H9 (cell line): ENCODE results near the gene OR9Q1. TPM values are rescaled to one million over a fixed set of nuclear protein-coding genes. Genes with fewer than 3 reads are reported as not detected.

Experiments used
- DNase-seq: peaks from one replicate; pipeline ENCODE4 v3.0.0-alpha.2; 2017
- H2AFZ ChIP-seq: one replicate; pipeline ENCODE4 v1.6.1; 2013; ENCODE audit warnings: mild to moderate bottlenecking, low read length, control low read depth, moderate library complexity
- H2AK5ac ChIP-seq: 2 replicates; pipeline ENCODE4 v1.6.1; 2013; ENCODE audit warnings: low read length, control low read depth, mixed read lengths; ENCODE audit not compliant: insufficient read length
- H2BK120ac ChIP-seq: one replicate; pipeline ENCODE4 v1.6.1; 2013; ENCODE audit warnings: low read depth, mild to moderate bottlenecking, low read length, control low read depth, inconsistent platforms; ENCODE audit not compliant: poor library complexity, severe bottlenecking
- H2BK12ac ChIP-seq: 2 replicates; pipeline ENCODE4 v1.6.1; 2013; ENCODE audit warnings: low read length, control low read depth, mixed read lengths, low read depth; ENCODE audit not compliant: insufficient read length
- H2BK15ac ChIP-seq: 2 replicates; pipeline ENCODE4 v1.6.1; 2013; ENCODE audit warnings: low read depth, low read length, control low read depth
- H2BK20ac ChIP-seq: one replicate; pipeline ENCODE4 v1.6.1; 2013; ENCODE audit warnings: low read depth, mild to moderate bottlenecking, low read length, control low read depth, inconsistent platforms; ENCODE audit not compliant: poor library complexity, severe bottlenecking
- H2BK5ac ChIP-seq: 2 replicates; pipeline ENCODE4 v1.6.1; 2013; ENCODE audit warnings: low read length, control low read depth, mixed read lengths; ENCODE audit not compliant: insufficient read length
- H3K14ac ChIP-seq: 2 replicates; pipeline ENCODE4 v1.6.1; 2013; ENCODE audit warnings: low read length, control low read depth; ENCODE audit not compliant: insufficient read depth
- H3K18ac ChIP-seq: 2 replicates; pipeline ENCODE4 v1.6.1; 2013; ENCODE audit warnings: low read depth, mild to moderate bottlenecking, mixed read lengths, low read length, control low read depth; ENCODE audit not compliant: insufficient read length
- H3K23ac ChIP-seq: 2 replicates; pipeline ENCODE4 v1.6.1; 2013; ENCODE audit warnings: low read length, control low read depth, mixed read lengths, low read depth; ENCODE audit not compliant: insufficient read length
- H3K23me2 ChIP-seq: 2 replicates; pipeline ENCODE4 v1.6.1; 2013; ENCODE audit warnings: low read depth, mild to moderate bottlenecking, mixed read lengths, low read length, control low read depth; ENCODE audit not compliant: insufficient read length, poor library complexity, severe bottlenecking
- H3K27ac ChIP-seq: 2 replicates; pipeline ENCODE4 v1.5.1; 2013; ENCODE audit warnings: low read length, control low read depth, mixed read lengths, low read depth; ENCODE audit not compliant: insufficient read length
- H3K27me3 ChIP-seq: 2 replicates; pipeline ENCODE4 v1.6.1; 2013; ENCODE audit warnings: low read length, control low read depth, inconsistent platforms; ENCODE audit not compliant: insufficient read depth
- H3K4ac ChIP-seq: 2 replicates; pipeline ENCODE4 v1.6.1; 2013; ENCODE audit warnings: low read depth, mild to moderate bottlenecking, control low read depth, inconsistent platforms, low read length, moderate library complexity
- H3K4me1 ChIP-seq: 2 replicates; pipeline ENCODE4 v1.6.1; 2013; ENCODE audit warnings: low read length, control low read depth, inconsistent platforms; ENCODE audit not compliant: insufficient read depth
- H3K4me2 ChIP-seq: 2 replicates; pipeline ENCODE4 v1.6.1; 2013; ENCODE audit warnings: low read length, control low read depth, mixed read lengths; ENCODE audit not compliant: insufficient read length, insufficient read depth
- H3K56ac ChIP-seq: 2 replicates; pipeline ENCODE4 v1.6.1; 2013; ENCODE audit warnings: low read depth, mild to moderate bottlenecking, mixed read lengths, low read length, control low read depth; ENCODE audit not compliant: insufficient read length
- H3K79me1 ChIP-seq: 2 replicates; pipeline ENCODE4 v1.6.1; 2013; ENCODE audit warnings: low read depth, mild to moderate bottlenecking, moderate library complexity, low read length, control low read depth, inconsistent platforms; ENCODE audit not compliant: insufficient read depth, poor library complexity, severe bottlenecking
- H3K79me2 ChIP-seq: 2 replicates; pipeline ENCODE4 v1.6.1; 2013; ENCODE audit warnings: low read length, control low read depth, inconsistent platforms; ENCODE audit not compliant: insufficient read depth
- H3K9ac ChIP-seq: 2 replicates; pipeline ENCODE4 v1.6.1; 2013; ENCODE audit warnings: low read length, control low read depth, mixed read lengths; ENCODE audit not compliant: insufficient read length; ENCODE audit errors: extremely low read depth
- H3K9me3 ChIP-seq: one replicate; pipeline ENCODE4 v1.6.1; 2013; ENCODE audit warnings: low read depth, low read length, inconsistent platforms; ENCODE audit not compliant: control insufficient read depth
- H3T11ph ChIP-seq: one replicate; pipeline ENCODE4 v1.6.1; 2013; ENCODE audit warnings: mild to moderate bottlenecking, low read length, control low read depth, inconsistent platforms
- H4K20me1 ChIP-seq: one replicate; pipeline ENCODE4 v1.6.1; 2013; ENCODE audit not compliant: control insufficient read depth, insufficient read length, insufficient read depth
- H4K5ac ChIP-seq: 2 replicates; pipeline ENCODE4 v1.6.1; 2013; ENCODE audit warnings: low read depth, mild to moderate bottlenecking, mixed read lengths, low read length, control low read depth; ENCODE audit not compliant: insufficient read length
- H4K8ac ChIP-seq: replicated peaks from 2 replicates; pipeline ENCODE4 v1.6.1; 2013; ENCODE audit warnings: low read length, control low read depth, mixed read lengths, low read depth; ENCODE audit not compliant: insufficient read length
- H4K91ac ChIP-seq: 2 replicates; pipeline ENCODE4 v1.6.1; 2013; ENCODE audit warnings: low read depth, mild to moderate bottlenecking, moderate library complexity, mixed read lengths, low read length, control low read depth; ENCODE audit not compliant: insufficient read length
- H3K27ac Mint-ChIP-seq, 3 experiments: 2 replicates in 2 of 3; 3 replicates in 1 of 3; pipeline ENCODE4 v1.8.0; 2020 to 2021; ENCODE audit warnings: mixed read lengths in 3 of 3, mild to moderate bottlenecking in 1 of 3, moderate library complexity in 1 of 3
- H3K27me3 Mint-ChIP-seq: 2 replicates; pipeline ENCODE4 v1.8.0; 2021; ENCODE audit warnings: low read depth, mild to moderate bottlenecking, moderate library complexity, mixed read lengths
- H3K36me3 Mint-ChIP-seq, 3 experiments: 2 replicates in 2 of 3; 3 replicates in 1 of 3; pipeline ENCODE4 v1.8.0; 2020 to 2021; ENCODE audit warnings: low read depth in 3 of 3, mixed read lengths in 3 of 3; ENCODE audit not compliant: insufficient read depth in 1 of 3
- H3K4me1 Mint-ChIP-seq, 2 experiments: 2 replicates each; pipeline ENCODE4 v1.8.0; 2020; ENCODE audit warnings: mixed read lengths in 2 of 2
- H3K4me3 Mint-ChIP-seq, 2 experiments: 2 replicates in 1 of 2; 3 replicates in 1 of 2; pipeline ENCODE4 v1.8.0; 2020 to 2021; ENCODE audit warnings: mild to moderate bottlenecking in 2 of 2, mixed read lengths in 2 of 2, moderate library complexity in 1 of 2
- H3K9me3 Mint-ChIP-seq, 2 experiments: 2 replicates in 1 of 2; 3 replicates in 1 of 2; pipeline ENCODE4 v1.8.0; 2020; ENCODE audit warnings: mild to moderate bottlenecking in 2 of 2, mixed read lengths in 2 of 2, moderate library complexity in 1 of 2
- CTCF ChIP-seq: fragments of 200-600 bp; sonication (generic); conservative IDR thresholded peaks from 3 replicates; pipeline ENCODE4 v1.8.0; 2021; ENCODE audit warnings: antibody characterized with exemption, mild to moderate bottlenecking
- WGBS: extraction: QIAGEN DNeasy Blood & Tissue Kit; methylation state at CpG from one replicate; pipeline ENCODE4 v1.1.7; 2013; ENCODE audit warnings: missing lambda C conversion rate, low lambda C conversion rate, mixed read lengths; ENCODE audit not compliant: insufficient read length; ENCODE audit errors: extremely low coverage; 5-methylcytosine and 5-hydroxymethylcytosine counted together
- total RNA-seq: library from RNA; stranded (reverse); gene quantifications from 2 replicates; pipeline ENCODE4 v1.2.1, GENCODE V29; 2021

OR9Q1 gene
- total RNA-seq, 1 experiment from 2014 or later = not detected

GRCh38 chr11:58047818-58048217 is 24.1 kb downstream of the OR9Q1 start:
- H2AFZ ChIP-seq = no peak overlapping the region
- WGBS = no CpG with 5 or more reads among the region's 3 CpGs
- no peak overlapping the region for H3K23ac ChIP-seq
- Mint-ChIP-seq H3K27me3 (peaks cover 4% of the 10 kb centered on the region; the same call in 1 of the 2 replicates), H3K36me3 (no peaks in the 10 kb centered on the region), H3K9me3 (peaks cover 3 to 5% of the 10 kb centered on the region in 2 experiments; a peak in 2 of 5 replicates), H3K27ac (no peak overlapping the region), H3K4me3 (no peak overlapping the region), H3K4me1 (no peaks in the 10 kb centered on the region)
- H3T11ph ChIP-seq = no peak overlapping the region
- H2BK15ac ChIP-seq = no peak overlapping the region
- no peak overlapping the region for H4K91ac ChIP-seq
- H2BK20ac ChIP-seq = no peak overlapping the region
- TF ChIP-seq CTCF = no peak
- H2BK5ac ChIP-seq = no peak overlapping the region
- H4K20me1 ChIP-seq = no peaks in the 10 kb centered on the region
- no peaks in the 10 kb centered on the region for H3K23me2 ChIP-seq
- no peak overlapping the region for H4K5ac ChIP-seq
- H3K27ac ChIP-seq = no peak overlapping the region
- no peak for DNase-seq
- H3K14ac ChIP-seq = no peak overlapping the region
- H3K56ac ChIP-seq = no peak overlapping the region
- H3K27me3 ChIP-seq = no peaks in the 10 kb centered on the region
- no peak overlapping the region for H3K4me2 ChIP-seq
- H2AK5ac ChIP-seq = no peak overlapping the region
- H3K79me2 ChIP-seq = no peaks in the 10 kb centered on the region
- no peak overlapping the region for H2BK12ac ChIP-seq
- no peak overlapping the region for H3K4ac ChIP-seq
- no peak overlapping the region for H2BK120ac ChIP-seq
- H3K9ac ChIP-seq = no peak overlapping the region
- no peak overlapping the region for H3K18ac ChIP-seq
- no peaks in the 10 kb centered on the region for H3K79me1 ChIP-seq
- H3K4me1 ChIP-seq = no peaks in the 10 kb centered on the region
- no peaks in the 10 kb centered on the region for H3K9me3 ChIP-seq
- no peak overlapping the region for H4K8ac ChIP-seq
